ENCODE results near the gene RPS2. TPM values are rescaled to one million over a fixed set of nuclear protein-coding genes. Genes with fewer than 3 reads are reported as not detected.

Gene RPS2
- total and polyA plus RNA-seq, 2 of the 8 experiments (the other 6 are each of a cell fraction or from before 2014, with no cell fraction given): 4,042 to 16,783 TPM

GRCh38 chr16:1971796-1972489, 7.3 kb upstream of the RPS2 start, which contains the start of gene TBL3 (continued):
- TF ChIP-seq CHD7 (IDR thresholded peaks at IDR 0.05; ENCODE audit: insufficient replicate concordance, low read length) (no peak), RBBP5 (IDR thresholded peaks at IDR 0.05; ENCODE audit: borderline replicate concordance, low read depth, low read length) (peak; percentile 96; the same call in 1 of the 2 replicates), TBP (IDR thresholded peaks at IDR 0.05; ENCODE audit: low read depth, low read length) (peak; percentile 77), MAFK (IDR thresholded peaks at IDR 0.05; ENCODE audit: low read depth, low read length) (no peak), KDM1A (IDR thresholded peaks at IDR 0.05; ENCODE audit: borderline replicate concordance, low read length) (no peak), CHD1 (IDR thresholded peaks at IDR 0.05; ENCODE audit: low read depth, low read length) (no peak), GABPA (IDR thresholded peaks at IDR 0.05; ENCODE audit: borderline replicate concordance, insufficient read depth, low read length) (peak; percentile 92), SRF (IDR thresholded peaks at IDR 0.05; ENCODE audit: low read depth, low read length) (peak; percentile 98), BRCA1 (IDR thresholded peaks at IDR 0.05; ENCODE audit: low read depth, low read length) (peak; percentile 65; the same call in 1 of the 2 replicates), CREB1 (IDR thresholded peaks at IDR 0.05) (peak; percentile 100), CBX5 (IDR thresholded peaks at IDR 0.05; ENCODE audit: low read depth, low read length) (no peak), SP2 (IDR thresholded peaks at IDR 0.05; ENCODE audit: low read length) (no peak)

All from H1 (cell line).